ENCODE data around the gene EDN1.
"Not testable (repeated sequence)": the region's sequence is repeated elsewhere in the genome, so short reads cannot be mapped to it uniquely, and the experiment has no call there.

GRCh38 chr6:12320074-12320473 lies 29.9 kb downstream of the EDN1 start:
- not testable (repeated sequence) for TF ChIP-seq CTCF (IDR thresholded peaks at IDR 0.05; ENCODE audit: insufficient read depth, low read depth, low read length); EZH2 (IDR thresholded peaks at IDR 0.05; ENCODE audit: insufficient read depth, low read length)

Data from astrocyte (in vitro differentiated cells and primary cell).